Measurements from ENCODE around the gene TUSC2. TPM values are rescaled to one million over a fixed set of nuclear protein-coding genes. Genes with fewer than 3 reads are reported as not detected.

TUSC2 gene
- total RNA-seq, 1 experiment from 2014 or later, result 26.8 TPM

GRCh38 chr3:50354850-50355249, 26.8 kb upstream of the TUSC2 start:
- no peak for DNase-seq (ENCODE audit: low read depth)

GRCh38 chr3:50354186-50354764, 26.3 kb upstream of the TUSC2 start:
- DNase-seq (ENCODE audit: low read depth), result no peak

- DNase-seq (ENCODE audit: low read depth), result no peak
Measured at GRCh38 chr3:50353245-50354004, 25.4 kb upstream of the TUSC2 start.

- peak; percentile 35 for DNase-seq (ENCODE audit: low read depth)
Measured at GRCh38 chr3:50352781-50353180, 24.8 kb upstream of the TUSC2 start.

DNA sequence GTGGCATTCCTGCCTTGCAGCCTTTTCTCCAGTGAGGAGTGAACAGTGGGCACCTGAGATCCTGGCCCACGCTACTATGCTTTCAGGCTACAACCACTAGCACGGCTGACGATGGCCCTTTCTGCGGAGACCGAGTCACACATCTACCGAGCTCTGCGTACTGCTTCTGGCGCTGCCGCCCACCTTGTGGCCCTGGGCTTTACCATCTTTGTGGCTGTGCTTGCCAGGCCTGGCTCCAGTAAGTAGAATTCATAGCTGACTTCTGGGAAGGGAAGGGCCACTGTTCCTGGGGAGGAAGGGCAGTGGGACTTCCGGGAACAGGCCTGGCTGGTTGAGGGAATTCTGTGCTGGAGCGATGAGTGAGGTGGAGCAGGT, 23.3 kb upstream of the TUSC2 start:
- no peak for DNase-seq (ENCODE audit: low read depth)

GRCh38 chr3:50350527-50351322, 22.7 kb upstream of the TUSC2 start, which contains the start of the genes CYB561D2 and NPRL2:
TSS of gene CYB561D2 (plus strand) at chr3:50350862. CDS start at chr3:50351434, 572 bp downstream.
TSS of gene NPRL2 (minus strand) at chr3:50350775. CDS start at chr3:50350652, 123 bp downstream.
- peak; percentile 95 for DNase-seq (ENCODE audit: low read depth)

DNA sequence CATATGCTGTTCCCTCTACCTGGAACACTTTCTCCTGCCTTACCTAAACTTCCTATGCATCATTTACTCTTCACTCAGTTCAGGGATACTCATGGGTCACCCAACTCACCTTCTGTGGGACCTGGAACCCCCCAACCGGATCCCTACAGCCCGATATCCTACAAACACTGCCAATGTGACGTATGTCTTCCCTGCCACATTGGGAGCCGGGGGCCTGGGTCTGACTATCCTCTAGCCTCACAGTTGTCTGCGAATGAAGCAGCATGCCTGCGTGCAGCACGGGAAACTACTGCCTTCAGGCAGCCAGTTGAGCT, 22.1 kb upstream of the TUSC2 start:
- DNase-seq (ENCODE audit: low read depth), result no peak

- peak; percentile 73 for DNase-seq (ENCODE audit: low read depth)
Measured at GRCh38 chr3:50347187-50347813, 19.3 kb upstream of the TUSC2 start.

DNA sequence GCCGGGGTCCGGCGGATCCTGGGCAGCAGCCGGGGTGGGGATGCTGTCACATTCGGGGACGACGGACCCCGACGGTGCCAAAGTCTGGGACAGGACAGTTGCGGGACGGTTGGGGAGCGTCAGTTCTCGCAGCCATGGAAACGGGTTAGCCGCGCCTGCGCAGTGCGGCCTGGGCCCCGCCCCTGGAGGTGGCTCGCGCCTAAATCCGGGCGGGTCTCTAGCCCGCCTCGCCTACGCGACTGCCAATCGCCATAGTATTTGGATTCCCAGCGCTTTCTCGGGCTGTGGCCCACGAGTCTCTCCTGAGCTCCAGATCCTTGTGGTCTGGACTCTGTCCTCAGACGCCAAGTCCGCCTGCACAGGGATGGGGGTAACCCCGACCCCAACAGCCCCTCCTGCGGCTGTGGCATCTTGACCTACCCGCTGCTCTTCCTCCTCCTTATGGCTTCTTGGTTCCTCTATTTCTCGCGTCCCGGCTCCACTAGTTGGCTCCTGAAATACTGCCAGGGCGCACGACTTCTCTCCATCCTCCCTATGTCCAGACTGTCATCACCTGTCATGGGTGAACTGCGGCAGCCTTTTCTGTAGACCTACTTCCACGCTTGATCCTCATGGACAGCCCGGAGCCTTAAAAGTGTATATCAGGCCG, 17.7 kb upstream of the TUSC2 start, which contains the start of gene ZMYND10:
ZMYND10 (minus strand) TSS at position 147 of the 649 bp plus-strand sequence. CDS start 153 bp downstream, outside the sequence.
- peak; percentile 69 for DNase-seq (ENCODE audit: low read depth)

- no peak for DNase-seq (ENCODE audit: low read depth)
Measured at GRCh38 chr3:50345008-50345407, 17.0 kb upstream of the TUSC2 start.

DNA sequence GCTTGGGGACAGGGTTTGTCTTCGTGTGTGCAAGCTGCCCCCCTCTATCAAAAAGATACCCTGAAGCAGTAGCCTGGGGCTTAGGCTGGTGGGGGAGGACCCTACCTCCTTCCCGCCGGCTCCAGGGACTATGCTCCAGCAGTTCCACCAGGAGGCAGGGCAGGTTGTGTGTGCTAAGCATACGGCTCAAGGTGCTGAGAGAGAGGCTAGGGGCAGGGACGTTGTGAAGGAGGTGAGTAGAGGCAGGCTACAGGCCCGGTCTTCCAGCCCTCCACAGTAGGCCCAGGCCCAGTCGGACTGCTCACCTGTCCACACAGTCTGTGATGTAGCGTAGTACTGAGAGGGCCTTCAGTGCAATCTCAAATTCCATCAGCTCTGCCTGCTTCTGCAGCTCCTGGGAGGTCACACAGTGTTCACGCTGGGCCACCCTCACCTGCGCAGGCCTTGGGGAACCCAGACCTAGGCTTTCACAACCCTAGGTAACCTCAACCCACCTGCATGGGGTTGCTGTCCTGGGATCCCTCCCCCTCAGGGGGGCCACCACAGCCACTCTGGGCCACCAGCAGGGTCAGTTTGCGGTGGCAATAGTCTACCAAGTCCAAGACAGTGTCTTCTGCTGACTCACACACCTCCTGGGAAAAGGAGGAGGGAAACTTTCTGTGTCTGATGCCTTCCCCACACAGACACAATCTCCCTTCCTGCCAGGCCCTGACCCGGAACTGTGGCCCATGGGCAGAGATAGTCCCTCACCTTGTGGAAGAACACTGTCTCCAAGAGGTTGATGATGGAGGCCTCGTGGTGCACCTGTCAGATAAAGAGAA, 15.0 kb upstream of the TUSC2 start:
- DNase-seq (ENCODE audit: low read depth), result no peak

DNA sequence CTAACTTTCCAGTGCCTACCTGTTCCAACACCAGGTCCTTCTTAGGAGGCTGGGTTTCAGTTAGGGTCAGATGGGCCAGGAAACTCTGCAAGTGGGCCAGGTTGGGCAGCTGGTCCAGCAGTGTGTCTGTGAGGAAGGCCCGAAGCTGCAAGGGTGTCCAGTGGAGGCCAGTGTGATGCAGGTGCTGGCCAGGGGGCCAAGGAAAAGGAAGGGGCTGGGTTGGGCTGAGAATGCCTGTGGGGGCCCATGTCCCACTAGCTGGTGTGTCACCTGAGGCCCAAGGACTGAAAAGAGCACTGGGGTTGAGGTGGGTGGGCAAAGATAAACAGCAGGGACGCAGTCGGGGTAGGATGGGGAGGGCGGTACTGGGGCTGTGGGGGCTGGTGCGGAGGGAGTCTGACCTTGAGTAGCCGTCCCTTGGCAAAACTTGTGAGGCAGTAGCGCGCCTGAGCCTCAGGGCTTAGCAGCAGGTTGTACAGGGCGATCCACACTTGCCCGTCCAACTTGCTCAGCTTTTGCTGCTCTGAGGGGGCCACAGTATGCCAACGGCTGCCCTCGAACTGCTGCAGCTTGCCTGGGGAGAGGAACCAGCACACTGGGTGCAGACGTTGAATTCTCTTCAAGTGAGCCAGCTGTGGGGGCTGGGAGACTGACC, 14.1 kb upstream of the TUSC2 start:
- DNase-seq (ENCODE audit: low read depth), result no peak

DNA sequence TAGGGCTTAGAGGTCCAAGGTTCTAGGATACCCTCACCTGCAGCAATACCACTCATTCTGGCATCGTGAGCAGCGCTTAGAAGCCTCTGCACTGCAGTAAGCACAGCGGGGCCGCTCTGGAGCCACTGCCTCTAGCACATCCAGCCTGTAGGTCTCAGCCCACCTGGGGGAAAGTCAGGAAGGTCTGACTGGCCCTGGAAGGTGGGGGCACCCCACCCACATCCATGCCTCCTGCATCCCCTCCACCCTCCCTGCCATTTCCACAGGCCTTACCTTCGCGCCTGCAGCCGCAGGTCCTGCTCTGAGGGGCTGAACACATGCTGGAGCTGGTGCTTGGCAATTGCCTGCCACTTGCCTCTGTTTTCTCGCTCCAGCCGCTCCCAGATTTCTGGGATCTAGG, 13.5 kb upstream of the TUSC2 start:
- DNase-seq (ENCODE audit: low read depth), result no peak

GRCh38 chr3:50340448-50341329, 12.7 kb upstream of the TUSC2 start, which contains the start of gene RASSF1:
TSS of gene RASSF1 (minus strand) at chr3:50340836. CDS start at chr3:50340805, 31 bp downstream.
- peak; percentile 81 for DNase-seq (ENCODE audit: low read depth)

GRCh38 chr3:50340147-50340447, 12.1 kb upstream of the TUSC2 start:
- no peak for DNase-seq (ENCODE audit: low read depth)

DNA sequence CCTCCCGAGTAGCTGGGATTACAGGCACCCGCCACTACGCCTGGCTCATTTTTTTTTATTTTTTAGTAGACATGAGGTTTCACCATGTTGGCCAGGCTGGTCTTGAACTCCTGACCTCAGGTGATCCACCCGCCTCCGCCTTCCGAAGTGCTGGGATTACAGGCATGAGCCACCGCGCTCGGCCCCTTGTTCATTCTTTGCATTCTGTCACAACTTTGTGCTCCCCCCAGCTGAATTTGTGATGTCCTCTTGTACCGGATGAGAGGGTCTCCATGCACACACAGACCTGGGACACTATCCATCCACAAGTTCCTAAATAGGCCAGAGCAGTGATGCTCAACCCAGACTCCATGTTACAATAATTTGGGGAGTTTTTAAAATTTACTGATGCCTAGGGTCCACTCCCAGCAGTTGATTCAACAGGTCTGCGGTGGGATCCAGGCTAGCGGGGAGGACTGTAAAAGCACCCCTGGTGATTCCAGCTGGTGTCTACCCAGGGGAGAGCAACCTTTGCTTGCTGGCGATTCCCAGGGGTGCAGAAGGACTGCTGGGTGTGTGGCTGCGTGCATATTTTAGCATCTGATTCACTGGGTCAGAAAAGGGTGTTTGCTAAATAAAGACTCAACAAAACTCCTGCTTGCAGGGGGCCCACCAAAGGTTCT, 11.6 kb upstream of the TUSC2 start:
- peak; percentile 42 for DNase-seq (ENCODE audit: low read depth)

DNA sequence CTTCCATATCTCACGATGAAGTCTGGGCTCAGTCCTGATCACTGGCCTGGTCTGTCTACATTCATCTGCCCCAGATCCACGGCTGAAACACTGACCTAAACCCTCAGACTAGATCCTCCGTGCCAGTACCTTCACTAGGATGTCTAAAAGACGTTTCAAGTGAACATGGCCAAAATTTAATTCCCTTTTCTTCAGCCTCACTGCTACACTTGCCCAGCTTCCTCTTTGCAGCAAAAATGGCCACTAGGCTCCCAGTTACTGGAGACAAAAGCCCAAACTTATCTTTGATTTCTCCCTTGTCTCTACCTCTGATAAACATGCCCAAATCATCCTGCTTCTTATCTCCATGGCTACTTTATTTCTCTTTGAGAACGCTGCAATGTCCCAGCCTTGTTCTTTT, 10.9 kb upstream of the TUSC2 start:
- no peak for DNase-seq (ENCODE audit: low read depth)

GRCh38 chr3:50337175-50337861, 9.3 kb upstream of the TUSC2 start:
- DNase-seq (ENCODE audit: low read depth), result peak; percentile 99
